Esophagus squamous epithelium (tissue), 4 donors: ENCODE measurements around the gene LBR.

Experiments used
- CTCF ChIP-seq, 6 experiments: fragments of 450-650 bp in 4 of 6; fragments of 200-600 bp in 2 of 6; sonication (generic) in 2 of 6; IDR thresholded peaks; one replicate each; pipeline ENCODE4 v1.5.1; 2016 to 2019; ENCODE audit warnings: antibody characterized with exemption in 6 of 6, mild to moderate bottlenecking in 4 of 6, moderate library complexity in 4 of 6
- POLR2A ChIP-seq, 4 donors: fragments of 450-650 bp; IDR thresholded peaks; one replicate each; pipeline ENCODE4 v1.6.1; 2017; ENCODE audit warnings: antibody characterized with exemption in 4 of 4, mild to moderate bottlenecking in 4 of 4, moderate library complexity in 3 of 4

GRCh38 chr1:225477296-225477911 lies 49.6 kb upstream of the LBR start:
- TF ChIP-seq CTCF (IDR thresholded peaks at IDR 0.05) (no peak), POLR2A (IDR thresholded peaks at IDR 0.05) (no peak)
